Measurements from ENCODE around the gene LPAR6.

LPAR6 gene

GRCh38 chr13:48414501-48414900 is 1.6 kb upstream of the LPAR6 start:
- no peak for DNase-seq (ENCODE audit: low spot score)

GRCh38 chr13:48411841-48412531 is 927 bp downstream of the LPAR6 start:
- no peak for DNase-seq (ENCODE audit: low spot score)

GRCh38 chr13:48411147-48411794 is 1.6 kb downstream of the LPAR6 start:
- DNase-seq (ENCODE audit: low spot score): no peak

- DNase-seq (ENCODE audit: low spot score): no peak
Observed at GRCh38 chr13:48410199-48410598, 2.7 kb downstream of the LPAR6 start.

GRCh38 chr13:48405875-48406274 is 7.0 kb downstream of the LPAR6 start:
- no peak for DNase-seq (ENCODE audit: low spot score)

GRCh38 chr13:48404952-48405351 is 8.0 kb downstream of the LPAR6 start:
- DNase-seq (ENCODE audit: low spot score): no peak

GRCh38 chr13:48403913-48404312 is 9.0 kb downstream of the LPAR6 start:
- DNase-seq (ENCODE audit: low spot score): no peak

GRCh38 chr13:48403151-48403631 is 9.7 kb downstream of the LPAR6 start:
- no peak for DNase-seq (ENCODE audit: low spot score)

- DNase-seq (ENCODE audit: low spot score): no peak
Observed at GRCh38 chr13:48402325-48402932, 10.5 kb downstream of the LPAR6 start.

GRCh38 chr13:48401480-48401879 is 11.4 kb downstream of the LPAR6 start:
- no peak for DNase-seq (ENCODE audit: low spot score)

GRCh38 chr13:48400850-48401291 is 12.0 kb downstream of the LPAR6 start:
- no peak for DNase-seq (ENCODE audit: low spot score)

- DNase-seq (ENCODE audit: low spot score): no peak
Observed at GRCh38 chr13:48400090-48400694, 12.7 kb downstream of the LPAR6 start.

- DNase-seq (ENCODE audit: low spot score): no peak
Observed at GRCh38 chr13:48398450-48399095, 14.3 kb downstream of the LPAR6 start.

- DNase-seq (ENCODE audit: low spot score): no peak
Observed at GRCh38 chr13:48397744-48398143, 15.2 kb downstream of the LPAR6 start.

- DNase-seq (ENCODE audit: low spot score): no peak
Observed at GRCh38 chr13:48393698-48394085, 19.2 kb downstream of the LPAR6 start.

GRCh38 chr13:48393030-48393697 is 19.7 kb downstream of the LPAR6 start:
- no peak for DNase-seq (ENCODE audit: low spot score)

GRCh38 chr13:48391257-48391656 is 21.7 kb downstream of the LPAR6 start:
- DNase-seq (ENCODE audit: low spot score): no peak

- DNase-seq (ENCODE audit: low spot score): no peak
Observed at GRCh38 chr13:48386816-48387215, 26.1 kb downstream of the LPAR6 start.

GRCh38 chr13:48383384-48383783 is 29.5 kb downstream of the LPAR6 start:
- no peak for DNase-seq (ENCODE audit: low spot score)

- DNase-seq (ENCODE audit: low spot score): no peak
Observed at GRCh38 chr13:48380581-48380980, 32.3 kb downstream of the LPAR6 start.

- no peak for DNase-seq (ENCODE audit: low spot score)
Observed at GRCh38 chr13:48377857-48378256, 35.1 kb downstream of the LPAR6 start.

- DNase-seq (ENCODE audit: low spot score): no peak
Observed at GRCh38 chr13:48370815-48371214, 42.1 kb downstream of the LPAR6 start.

All from D341Med (cell line).